ENCODE data around the gene HP1BP3.

DNA sequence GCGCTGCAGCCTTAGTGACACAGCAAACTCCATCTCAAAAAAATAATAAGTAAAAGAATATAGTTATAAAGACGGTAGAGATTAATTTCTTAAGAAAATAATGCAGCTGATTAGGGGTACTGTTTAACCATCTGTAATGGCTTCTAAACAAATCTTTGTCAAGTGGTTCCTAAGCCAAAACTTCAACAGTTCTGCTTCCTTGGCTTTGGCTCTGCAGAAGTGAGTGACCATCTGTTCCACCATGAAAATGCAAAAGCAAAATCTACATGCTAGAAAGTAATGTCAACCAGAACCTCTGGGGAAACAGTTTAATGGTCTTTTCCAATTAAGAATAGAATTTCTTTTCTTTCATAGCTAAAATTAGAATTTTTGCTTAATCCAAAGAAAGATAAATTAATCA is 46.3 kb downstream of the HP1BP3 start:
- TF ChIP-seq, protein P1, sequence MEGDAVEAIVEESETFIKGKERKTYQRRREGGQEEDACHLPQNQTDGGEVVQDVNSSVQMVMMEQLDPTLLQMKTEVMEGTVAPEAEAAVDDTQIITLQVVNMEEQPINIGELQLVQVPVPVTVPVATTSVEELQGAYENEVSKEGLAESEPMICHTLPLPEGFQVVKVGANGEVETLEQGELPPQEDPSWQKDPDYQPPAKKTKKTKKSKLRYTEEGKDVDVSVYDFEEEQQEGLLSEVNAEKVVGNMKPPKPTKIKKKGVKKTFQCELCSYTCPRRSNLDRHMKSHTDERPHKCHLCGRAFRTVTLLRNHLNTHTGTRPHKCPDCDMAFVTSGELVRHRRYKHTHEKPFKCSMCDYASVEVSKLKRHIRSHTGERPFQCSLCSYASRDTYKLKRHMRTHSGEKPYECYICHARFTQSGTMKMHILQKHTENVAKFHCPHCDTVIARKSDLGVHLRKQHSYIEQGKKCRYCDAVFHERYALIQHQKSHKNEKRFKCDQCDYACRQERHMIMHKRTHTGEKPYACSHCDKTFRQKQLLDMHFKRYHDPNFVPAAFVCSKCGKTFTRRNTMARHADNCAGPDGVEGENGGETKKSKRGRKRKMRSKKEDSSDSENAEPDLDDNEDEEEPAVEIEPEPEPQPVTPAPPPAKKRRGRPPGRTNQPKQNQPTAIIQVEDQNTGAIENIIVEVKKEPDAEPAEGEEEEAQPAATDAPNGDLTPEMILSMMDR (IDR thresholded peaks at IDR 0.05), result no peak
- TF ChIP-seq POLR2A (IDR thresholded peaks at IDR 0.05), result no peak

All from suprapubic skin (tissue), 3 donors.